Inflammatory macrophage treated with lipopolysaccharide for 1 hour (primary cell): ENCODE measurements around the gene ALDH1L2.

Source experiments
- DNase-seq, 2 donors: peaks; one replicate each; pipeline ENCODE4 v3.0.0-alpha.2; 2020 to 2022

The ALDH1L2 gene

GRCh38 chr12:104975587-104976343 is 108.5 kb downstream of the ALDH1L2 start:
- peak in 1 of 2 donors; percentile 40 for DNase-seq

- peak; percentile 81 to 85 for DNase-seq
Observed at GRCh38 chr12:104974626-104975290, 109.5 kb downstream of the ALDH1L2 start.

- DNase-seq: no peak
Observed at GRCh38 chr12:104973250-104973649, 111.0 kb downstream of the ALDH1L2 start.

- no peak for DNase-seq
Observed at GRCh38 chr12:104971306-104971705, 113.0 kb downstream of the ALDH1L2 start.
